Raji (cell line): ENCODE data around the gene GMDS.

Experiments used
- POLR2A ChIP-seq: IDR thresholded peaks from 2 replicates; pipeline ENCODE4 v1.6.1; 2011; ENCODE audit warnings: low read depth, low read length, control low read depth; ENCODE audit not compliant: insufficient read depth

GMDS gene

DNA sequence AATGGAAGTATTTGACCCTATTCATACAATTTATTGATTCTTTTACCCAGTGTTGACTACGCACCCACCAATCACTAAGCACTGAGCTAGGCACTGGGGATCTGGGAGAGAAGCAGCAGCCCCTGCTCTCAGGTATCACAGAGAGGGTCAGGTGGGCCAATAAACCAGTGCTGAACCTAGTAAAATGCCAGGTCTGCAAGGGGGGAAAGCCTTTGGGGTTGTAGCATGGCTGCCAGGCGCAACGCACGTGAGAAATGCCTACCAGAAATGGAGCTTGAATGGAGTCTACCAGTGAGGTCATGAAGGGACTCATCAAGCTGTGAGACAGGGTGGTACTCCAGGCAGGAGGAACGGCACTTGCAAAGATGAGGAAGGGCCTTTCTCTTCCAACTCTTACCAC lies 313.6 kb downstream of the GMDS start:
- no peak for TF ChIP-seq POLR2A

DNA sequence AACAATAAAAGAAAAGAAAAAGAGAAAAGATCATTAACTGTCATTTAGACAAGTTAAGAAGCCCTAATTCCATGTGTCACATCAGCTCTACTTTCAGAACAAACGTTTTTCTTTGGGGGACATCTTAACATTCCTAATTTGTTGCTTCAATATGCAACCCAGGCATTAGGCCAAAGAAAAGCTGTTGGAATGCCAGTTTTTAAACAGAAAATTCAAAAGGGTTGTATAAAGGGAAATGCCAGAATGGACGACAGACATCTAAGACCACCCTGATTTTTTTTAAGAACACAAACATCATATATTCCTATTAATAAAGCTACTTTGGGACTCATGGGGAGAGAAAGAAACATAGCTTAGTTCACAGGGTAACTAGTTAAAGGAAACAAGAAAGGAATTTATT lies 315.0 kb downstream of the GMDS start:
- no peak for TF ChIP-seq POLR2A

DNA sequence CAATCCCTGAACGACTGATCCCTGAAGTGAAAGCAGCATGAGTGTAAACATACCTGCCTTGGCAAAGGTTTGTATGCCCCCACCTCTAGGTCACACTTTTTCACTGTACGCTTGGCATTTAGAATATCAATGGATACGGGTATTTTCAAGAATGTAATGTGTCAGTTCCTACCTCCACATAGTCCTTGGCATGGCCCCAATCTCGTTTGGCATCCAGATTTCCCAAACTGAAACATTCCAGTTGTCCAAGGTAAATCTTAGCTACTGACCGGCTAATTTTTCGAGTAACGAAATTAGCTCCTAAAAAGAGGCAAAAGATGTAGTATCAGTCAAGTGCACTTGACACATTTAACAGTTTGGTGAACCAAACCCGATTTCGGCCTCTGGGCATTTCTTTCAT lies 315.5 kb downstream of the GMDS start:
- no peak for TF ChIP-seq POLR2A

DNA sequence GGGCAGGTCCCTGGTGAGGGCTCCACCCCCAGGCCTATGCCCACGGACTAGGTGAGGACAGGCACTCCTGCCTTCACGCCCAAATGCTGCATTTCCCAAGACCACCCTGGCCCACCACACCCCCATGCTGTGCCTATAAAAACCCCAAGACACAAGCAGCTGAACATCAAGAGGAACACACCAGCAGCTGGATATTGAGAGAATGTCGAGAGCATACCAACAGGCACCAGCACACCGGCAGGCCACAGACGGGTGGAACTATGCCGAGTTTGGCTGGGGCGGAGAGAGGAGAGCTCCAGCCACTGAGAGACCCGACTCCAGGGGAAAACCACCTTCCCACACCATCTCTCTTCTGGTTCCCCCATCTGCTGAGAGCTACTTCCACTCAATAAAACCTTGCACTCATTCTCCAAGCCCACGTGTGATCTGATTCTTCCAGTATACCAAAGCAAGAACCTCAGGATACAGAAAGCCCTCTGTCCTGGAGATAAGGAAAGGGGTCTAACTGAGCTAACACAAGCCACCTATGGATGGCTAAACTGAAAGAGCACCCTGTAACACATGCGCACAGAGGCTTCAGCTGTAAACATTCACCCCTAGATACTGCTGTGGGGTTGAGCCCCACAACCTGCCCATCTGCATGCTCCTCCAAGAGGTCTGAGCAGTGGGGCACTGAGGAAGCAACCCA lies 319.5 kb downstream of the GMDS start:
- no peak for TF ChIP-seq POLR2A

DNA sequence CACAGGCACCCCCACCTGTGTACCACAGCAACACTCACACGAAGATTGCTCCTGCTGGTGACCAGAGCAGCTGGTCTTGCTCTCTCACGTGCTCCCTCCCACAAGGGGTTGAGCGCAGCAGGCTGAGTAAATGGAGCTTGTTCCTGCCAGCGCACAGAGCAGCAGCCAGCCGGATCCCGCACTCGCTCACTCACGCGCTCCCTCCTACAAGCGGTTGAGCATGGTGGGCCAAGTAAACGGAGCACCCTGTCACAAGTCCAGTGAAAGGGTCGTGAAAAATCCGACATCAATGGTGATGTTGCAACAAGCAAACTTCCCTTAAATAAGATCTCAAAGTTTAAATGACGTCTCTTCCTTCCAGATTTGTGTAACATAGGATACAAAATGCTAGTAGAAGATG lies 322.0 kb downstream of the GMDS start:
- no peak for TF ChIP-seq POLR2A

DNA sequence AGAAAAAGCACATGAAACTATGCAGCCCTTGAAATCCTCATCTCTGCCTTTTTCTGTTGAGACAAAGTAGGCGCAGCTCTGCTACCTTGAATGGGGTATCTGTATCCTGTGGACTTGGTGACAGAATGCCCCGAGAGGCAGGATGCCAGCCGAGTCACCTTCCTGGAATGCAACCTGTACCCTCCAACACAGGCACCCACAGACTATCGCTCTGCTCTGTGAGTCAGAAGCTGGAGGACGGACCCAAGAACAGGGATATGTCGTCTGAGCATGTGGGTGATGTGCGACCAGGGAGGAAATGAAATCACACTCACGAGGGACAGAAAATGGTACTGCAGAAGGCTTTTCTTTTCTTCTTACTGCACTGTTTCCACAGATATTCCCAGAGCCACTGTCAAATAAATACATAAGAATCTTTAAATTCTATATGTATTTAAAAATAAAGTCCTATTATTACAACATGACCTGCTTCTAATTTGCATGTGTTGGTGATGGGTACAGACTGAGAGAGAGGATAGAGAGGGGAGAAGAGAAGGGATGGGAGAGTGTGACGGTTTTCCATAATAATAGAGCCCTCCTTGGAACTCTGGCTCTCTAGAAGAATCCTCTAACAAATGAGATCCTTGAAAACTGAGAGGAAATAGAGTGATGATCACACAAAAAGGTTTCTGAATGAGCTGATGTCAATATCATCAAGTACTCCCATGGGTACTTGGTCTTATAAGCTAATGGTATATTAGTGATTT lies 327.6 kb downstream of the GMDS start:
- TF ChIP-seq POLR2A, result no peak

DNA sequence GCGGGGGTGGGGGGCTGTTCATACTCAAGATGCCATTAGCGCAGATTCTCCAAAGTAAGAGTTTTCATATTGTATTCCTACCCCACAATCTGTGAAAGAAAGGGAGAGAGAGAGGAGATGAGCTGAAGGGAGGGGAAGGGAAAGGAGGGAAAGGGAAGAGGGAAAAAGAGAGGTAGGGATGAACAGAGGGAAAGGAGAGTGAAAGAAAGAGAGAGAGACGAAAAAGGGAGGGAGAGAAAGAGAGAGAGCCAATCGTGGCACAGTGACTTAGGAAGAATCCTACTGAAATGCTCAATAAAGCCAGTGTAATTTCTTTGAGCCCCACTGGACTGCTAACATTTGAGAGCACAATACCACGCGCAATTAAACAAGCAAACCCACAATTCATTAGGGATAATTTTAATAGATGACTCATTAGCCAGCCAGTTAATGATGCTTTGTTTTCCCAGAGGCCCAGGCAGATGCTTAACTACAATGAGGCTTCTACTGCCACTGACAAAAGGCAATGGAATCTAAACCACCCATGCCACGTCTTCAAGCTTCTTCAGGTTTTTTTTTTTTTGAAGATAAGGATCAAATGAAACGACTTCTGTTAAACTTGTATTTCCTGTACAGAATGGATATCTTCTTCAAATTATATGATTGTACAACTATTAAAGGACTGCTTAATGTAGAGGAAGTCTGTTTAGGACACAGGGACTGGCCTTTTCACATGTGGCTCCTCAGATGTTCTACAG lies 328.9 kb downstream of the GMDS start:
- no peak for TF ChIP-seq POLR2A

DNA sequence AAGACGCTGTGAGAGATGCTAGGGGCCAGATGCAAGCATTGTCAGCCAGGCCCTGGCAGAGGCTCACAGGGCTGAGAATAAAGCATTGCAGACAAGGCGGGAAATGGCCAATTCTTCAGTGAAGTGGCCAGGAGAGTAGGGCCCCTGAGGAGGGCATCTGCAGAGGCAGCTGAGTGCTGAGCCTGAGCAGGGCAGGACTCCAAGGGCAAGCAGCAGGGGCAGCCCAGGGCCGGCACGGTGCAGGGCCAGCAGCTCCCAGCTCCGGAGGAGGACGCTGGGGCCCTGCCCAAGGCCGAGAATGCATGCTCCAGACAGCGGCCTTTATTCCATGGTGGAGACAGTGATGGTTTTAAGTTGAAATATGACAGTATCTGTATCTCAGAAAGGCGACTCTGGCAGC lies 330.2 kb downstream of the GMDS start:
- TF ChIP-seq POLR2A, result no peak

DNA sequence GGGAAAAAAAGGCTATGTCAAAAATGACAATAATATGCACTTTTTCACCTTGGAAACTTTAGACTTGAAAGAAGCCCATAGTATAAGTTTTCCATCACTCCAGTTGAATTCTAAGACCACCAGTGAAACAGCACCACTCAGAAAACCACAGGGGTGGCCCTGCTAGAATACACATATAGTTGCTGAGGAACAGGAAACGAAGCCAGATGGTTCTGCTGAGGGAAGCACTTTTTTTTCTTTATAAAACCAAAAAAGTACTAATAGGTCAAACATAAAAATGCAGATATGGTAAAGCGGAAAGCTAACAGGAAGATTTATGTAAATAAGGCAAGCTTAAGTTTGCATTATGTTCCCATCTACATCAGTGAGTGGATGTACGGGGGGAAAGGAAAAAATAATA lies 331.8 kb downstream of the GMDS start:
- no peak for TF ChIP-seq POLR2A

DNA sequence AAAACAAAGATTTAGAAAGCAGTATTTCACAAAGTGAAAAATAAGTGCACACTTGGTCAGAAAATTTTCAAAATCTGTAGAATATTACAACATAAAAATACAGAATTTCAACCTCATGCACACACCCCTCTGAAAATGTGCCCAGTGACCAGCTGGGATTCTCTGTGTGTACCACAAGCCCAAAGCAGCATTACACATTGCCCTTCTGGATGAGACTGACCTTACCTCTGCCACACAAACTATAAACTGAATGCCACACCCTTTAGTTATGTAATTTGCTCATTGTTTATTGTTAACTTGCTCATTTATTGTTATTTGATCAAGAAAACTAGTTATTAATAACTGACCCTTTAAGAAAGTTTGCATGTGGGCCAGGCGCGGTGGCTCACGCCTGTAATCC lies 332.7 kb downstream of the GMDS start:
- TF ChIP-seq POLR2A, result no peak

DNA sequence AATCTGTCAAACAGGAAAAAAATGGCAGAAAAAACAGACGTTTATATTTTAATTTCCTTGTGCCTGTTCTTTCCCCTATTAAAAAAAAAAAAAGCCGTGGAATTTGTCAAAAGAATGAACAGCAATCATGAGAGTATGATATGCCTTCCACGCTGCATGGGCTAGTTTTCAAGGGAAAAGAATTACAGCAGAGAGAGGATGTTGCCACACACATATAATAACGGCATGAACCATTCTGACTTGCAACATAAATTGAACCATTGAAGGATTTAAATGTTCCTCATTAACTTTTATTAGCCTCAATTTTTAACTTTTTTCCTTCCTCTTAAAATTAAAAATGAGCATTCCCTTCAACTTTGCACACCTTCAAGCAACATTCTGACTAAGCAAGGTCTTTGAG lies 333.9 kb downstream of the GMDS start:
- TF ChIP-seq POLR2A, result no peak

DNA sequence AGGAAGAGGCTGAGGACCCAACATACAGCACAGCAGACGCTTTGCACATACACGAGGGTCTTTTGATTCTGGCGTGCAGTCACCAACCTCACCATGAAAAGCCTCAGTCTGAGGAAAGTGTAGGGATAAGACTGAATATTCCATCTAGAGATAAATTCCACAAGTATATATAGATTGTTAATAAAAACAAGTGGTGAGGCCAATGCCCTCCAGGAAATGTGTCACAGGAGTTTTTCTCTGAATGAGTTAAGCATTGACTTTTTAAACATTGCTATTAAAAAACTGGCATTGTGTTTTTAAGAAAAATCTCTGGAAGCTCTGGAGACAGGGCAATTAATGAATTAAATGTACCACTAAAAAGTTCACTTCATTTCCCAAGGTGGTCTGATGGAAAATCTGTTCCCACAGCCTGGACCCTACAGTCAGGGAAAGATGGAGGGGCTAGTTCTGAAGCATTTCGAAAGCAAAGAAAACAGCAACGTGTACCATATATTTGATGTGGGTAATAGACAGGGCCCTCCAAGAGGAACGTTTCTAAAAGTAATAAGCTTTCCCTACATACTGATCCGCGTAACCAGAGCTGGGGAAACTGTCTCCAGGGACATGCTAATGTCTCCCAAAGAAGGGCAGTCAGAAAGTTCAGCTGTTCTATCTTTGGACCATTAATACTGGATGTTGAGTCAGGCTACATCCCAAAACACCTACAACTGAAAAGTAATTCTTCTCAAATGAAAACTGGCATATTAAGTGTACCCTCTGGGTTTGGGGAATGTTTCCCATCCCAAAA lies 334.6 kb downstream of the GMDS start:
- TF ChIP-seq POLR2A, result no peak

DNA sequence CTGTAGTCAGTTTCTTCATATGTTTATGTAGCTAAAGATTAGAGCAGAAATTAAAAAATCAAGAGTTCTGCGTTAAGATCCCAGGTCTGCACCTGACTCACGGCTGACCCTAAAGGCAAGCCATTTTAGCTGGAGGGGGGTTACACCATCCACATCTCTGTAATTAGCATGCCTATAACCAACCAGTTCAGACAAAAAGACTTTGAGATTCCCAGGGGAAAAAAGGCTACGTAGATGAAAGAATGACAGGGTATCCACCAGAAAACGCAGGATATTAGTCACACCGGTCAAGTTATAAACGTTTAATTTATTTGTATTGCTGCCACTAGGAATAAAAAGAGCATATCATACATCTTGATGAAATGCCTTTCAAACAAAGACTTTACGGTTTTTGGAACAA lies 336.6 kb downstream of the GMDS start:
- TF ChIP-seq POLR2A, result no peak

DNA sequence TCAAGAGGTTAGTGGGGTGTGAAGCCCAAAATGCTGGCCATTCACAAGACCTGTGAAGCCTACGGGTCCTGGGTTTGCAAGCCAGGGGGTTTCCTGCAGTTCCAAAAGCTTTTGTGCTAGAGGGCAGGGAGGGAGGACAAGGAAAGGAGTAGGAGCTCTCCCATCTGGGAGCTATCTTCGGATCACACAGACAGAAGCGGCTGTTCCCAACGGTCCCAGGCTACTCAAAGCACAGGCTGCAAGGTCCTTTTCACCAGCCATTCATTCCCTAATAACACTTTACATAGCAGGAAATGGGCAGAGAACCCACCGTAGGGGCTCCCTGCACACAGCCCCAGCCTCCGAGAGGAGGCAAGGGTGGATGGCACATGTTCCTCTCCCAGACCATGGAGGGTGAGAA lies 338.8 kb downstream of the GMDS start:
- TF ChIP-seq POLR2A, result no peak

DNA sequence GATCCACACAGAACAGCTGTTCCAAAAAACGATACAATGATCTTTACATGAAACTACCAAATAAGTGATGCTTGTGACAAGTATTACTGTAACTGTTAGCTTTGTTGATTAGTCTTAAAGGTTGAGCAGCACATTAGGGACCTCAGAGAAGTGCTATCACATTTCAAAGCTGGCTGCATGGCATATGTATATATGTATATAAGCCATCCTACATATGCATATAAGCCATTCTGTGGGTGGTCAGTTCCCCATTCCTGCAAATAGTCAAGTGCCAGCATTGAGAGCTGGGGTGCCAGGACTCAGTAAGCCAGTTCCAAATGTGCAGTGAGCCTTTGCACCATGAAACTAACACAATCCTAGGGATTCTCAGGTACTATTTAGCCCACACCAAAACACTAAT lies 339.4 kb downstream of the GMDS start:
- no peak for TF ChIP-seq POLR2A
